Measurements from ENCODE around the gene DDX60. TPM values are rescaled to one million over a fixed set of nuclear protein-coding genes. Genes with fewer than 3 reads are reported as not detected.
A peak's percentile ranks its signal among the peaks of the same experiment; 100 is the strongest.

DDX60 gene
- total RNA-seq, 1 experiment from 2014 or later: 4.7 TPM

DNA sequence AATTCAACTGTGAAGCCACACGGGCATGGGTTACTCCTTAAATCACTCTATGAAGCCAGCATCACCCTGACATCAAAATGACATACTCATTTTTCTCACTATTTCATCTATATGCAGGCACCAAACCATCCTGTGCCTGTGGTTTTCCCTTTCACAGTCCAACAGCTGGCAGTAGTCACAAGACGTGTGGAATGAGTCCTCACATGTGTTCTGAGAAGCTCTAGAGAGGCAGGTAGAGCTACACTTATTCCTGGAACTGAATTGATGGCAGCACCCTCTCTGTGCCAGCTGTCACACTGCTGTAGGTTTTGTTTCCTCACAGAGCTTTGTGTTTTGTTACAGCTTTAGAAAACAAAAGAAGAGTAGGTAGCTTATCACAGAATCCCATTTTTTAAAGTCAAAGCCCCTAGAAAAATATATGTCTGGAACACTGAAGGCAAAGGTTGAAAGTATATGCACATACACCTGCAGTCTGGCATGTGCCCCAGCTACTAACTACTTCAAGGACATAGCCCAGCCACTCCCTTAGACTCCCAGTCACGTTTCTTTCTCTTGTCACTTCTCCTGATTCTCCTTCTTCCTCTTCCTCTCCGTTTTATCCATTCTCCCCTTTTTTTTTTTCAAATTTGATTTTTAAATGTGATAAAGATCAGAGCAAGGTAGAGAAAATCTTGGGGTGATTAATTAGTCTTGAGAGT is 119.1 kb downstream of the DDX60 start:
- Mint-ChIP-seq H3K27me3 (ENCODE audit: insufficient read depth, unreplicated experiment) (no peaks in the 10 kb centered on the region), H3K4me1 (ENCODE audit: insufficient read depth, unreplicated experiment) (no peaks in the 10 kb centered on the region), H3K4me3 (ENCODE audit: unreplicated experiment) (no peak overlapping the region), H3K9me3 (ENCODE audit: unreplicated experiment) (peaks cover 15% of the 10 kb centered on the region), H3K27ac (ENCODE audit: low read depth, unreplicated experiment) (no peak overlapping the region), H3K36me3 (ENCODE audit: insufficient read depth, unreplicated experiment) (no peaks in the 10 kb centered on the region)
- TF ChIP-seq, protein P1, sequence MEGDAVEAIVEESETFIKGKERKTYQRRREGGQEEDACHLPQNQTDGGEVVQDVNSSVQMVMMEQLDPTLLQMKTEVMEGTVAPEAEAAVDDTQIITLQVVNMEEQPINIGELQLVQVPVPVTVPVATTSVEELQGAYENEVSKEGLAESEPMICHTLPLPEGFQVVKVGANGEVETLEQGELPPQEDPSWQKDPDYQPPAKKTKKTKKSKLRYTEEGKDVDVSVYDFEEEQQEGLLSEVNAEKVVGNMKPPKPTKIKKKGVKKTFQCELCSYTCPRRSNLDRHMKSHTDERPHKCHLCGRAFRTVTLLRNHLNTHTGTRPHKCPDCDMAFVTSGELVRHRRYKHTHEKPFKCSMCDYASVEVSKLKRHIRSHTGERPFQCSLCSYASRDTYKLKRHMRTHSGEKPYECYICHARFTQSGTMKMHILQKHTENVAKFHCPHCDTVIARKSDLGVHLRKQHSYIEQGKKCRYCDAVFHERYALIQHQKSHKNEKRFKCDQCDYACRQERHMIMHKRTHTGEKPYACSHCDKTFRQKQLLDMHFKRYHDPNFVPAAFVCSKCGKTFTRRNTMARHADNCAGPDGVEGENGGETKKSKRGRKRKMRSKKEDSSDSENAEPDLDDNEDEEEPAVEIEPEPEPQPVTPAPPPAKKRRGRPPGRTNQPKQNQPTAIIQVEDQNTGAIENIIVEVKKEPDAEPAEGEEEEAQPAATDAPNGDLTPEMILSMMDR (IDR thresholded peaks at IDR 0.05; ENCODE audit: unreplicated experiment): no peak
- intact Hi-C loops (cut with micrococcal nuclease): no loop called here
- ChIA-PET POLR2A (interaction anchor here (0.7 kb wide), 1 partner anchor 9 kb away, joined by 3 read pairs; no protein-coding TSS in a partner anchor), CTCF (interaction anchor here (0.6 to 1.6 kb wide), 4 partner anchors 16 to 1286 kb away, joined by 3 to 6 read pairs (median 3); no protein-coding TSS in a partner anchor)
- no peak for DNase-seq (ENCODE audit: unreplicated experiment)
- BruUV-seq (replicated peaks): no TSS peak

DNA sequence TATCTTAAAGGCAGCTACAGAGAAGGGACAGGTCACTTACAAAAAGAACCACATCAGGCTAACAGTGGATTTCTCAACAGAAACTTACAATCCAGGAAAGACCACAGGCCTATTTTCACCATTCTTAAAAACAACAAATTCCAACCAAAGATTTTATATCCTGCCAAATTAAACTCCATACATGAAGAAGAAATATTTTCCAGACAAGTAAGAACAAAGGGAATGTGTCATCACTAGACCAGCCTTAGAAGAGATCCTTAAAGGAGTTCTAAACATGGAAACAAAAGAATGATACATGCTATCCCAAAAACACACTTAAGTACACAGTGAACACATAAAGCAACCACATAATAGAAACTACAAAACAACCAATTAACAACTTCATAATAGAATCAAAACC is 120.6 kb downstream of the DDX60 start:
- intact Hi-C loops (cut with micrococcal nuclease): no loop called here
- Mint-ChIP-seq H3K36me3 (ENCODE audit: insufficient read depth, unreplicated experiment) (no peaks in the 10 kb centered on the region), H3K4me3 (ENCODE audit: unreplicated experiment) (no peak overlapping the region), H3K4me1 (ENCODE audit: insufficient read depth, unreplicated experiment) (no peaks in the 10 kb centered on the region), H3K27me3 (ENCODE audit: insufficient read depth, unreplicated experiment) (no peaks in the 10 kb centered on the region), H3K27ac (ENCODE audit: low read depth, unreplicated experiment) (peak overlapping the region; percentile 60), H3K9me3 (ENCODE audit: unreplicated experiment) (peaks cover 7% of the 10 kb centered on the region)
- TF ChIP-seq, protein P1 (IDR thresholded peaks at IDR 0.05; ENCODE audit: unreplicated experiment): no peak
- DNase-seq (ENCODE audit: unreplicated experiment): no peak
- CTCF ChIA-PET: interaction anchor here (1.6 kb wide), 1 partner anchor 14 kb away, joined by 6 read pairs; no protein-coding TSS in a partner anchor
- POLR2A ChIA-PET: no interaction called here
- no TSS peak for BruUV-seq (replicated peaks)

DNA sequence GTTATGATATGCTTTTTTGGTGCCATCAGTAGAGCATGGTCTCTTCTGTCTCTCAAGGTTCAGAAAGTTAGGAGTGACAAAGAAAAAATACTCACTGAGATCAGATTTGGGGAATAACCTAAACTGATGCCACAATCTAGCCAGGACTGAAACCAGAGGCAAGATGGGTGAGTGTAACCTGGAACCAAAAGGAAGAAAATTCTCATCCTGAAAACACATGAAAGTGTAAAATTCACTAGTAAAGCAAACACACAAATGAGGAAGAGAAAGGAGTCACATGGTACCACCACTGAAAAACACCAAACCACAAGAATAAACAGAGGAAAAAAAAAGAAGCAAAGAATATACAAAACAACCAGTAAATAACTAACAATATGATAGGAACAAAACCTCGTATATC is 129.8 kb downstream of the DDX60 start:
- POLR2A ChIA-PET: no interaction called here
- Mint-ChIP-seq H3K4me3 (ENCODE audit: unreplicated experiment) (no peak overlapping the region), H3K27me3 (ENCODE audit: insufficient read depth, unreplicated experiment) (no peaks in the 10 kb centered on the region), H3K9me3 (ENCODE audit: unreplicated experiment) (no peaks in the 10 kb centered on the region), H3K4me1 (ENCODE audit: insufficient read depth, unreplicated experiment) (no peaks in the 10 kb centered on the region), H3K36me3 (ENCODE audit: insufficient read depth, unreplicated experiment) (no peaks in the 10 kb centered on the region), H3K27ac (ENCODE audit: low read depth, unreplicated experiment) (no peak overlapping the region)
- no TSS peak for BruUV-seq (replicated peaks)
- TF ChIP-seq, protein P1 (IDR thresholded peaks at IDR 0.05; ENCODE audit: unreplicated experiment): no peak
- CTCF ChIA-PET: no interaction called here
- no peak for DNase-seq (ENCODE audit: unreplicated experiment)
- intact Hi-C loops (cut with micrococcal nuclease): loop anchor here (10.0 kb wide), 1 partner anchor 296 kb away; the partner anchor contains the start of gene DDX60L

DNA sequence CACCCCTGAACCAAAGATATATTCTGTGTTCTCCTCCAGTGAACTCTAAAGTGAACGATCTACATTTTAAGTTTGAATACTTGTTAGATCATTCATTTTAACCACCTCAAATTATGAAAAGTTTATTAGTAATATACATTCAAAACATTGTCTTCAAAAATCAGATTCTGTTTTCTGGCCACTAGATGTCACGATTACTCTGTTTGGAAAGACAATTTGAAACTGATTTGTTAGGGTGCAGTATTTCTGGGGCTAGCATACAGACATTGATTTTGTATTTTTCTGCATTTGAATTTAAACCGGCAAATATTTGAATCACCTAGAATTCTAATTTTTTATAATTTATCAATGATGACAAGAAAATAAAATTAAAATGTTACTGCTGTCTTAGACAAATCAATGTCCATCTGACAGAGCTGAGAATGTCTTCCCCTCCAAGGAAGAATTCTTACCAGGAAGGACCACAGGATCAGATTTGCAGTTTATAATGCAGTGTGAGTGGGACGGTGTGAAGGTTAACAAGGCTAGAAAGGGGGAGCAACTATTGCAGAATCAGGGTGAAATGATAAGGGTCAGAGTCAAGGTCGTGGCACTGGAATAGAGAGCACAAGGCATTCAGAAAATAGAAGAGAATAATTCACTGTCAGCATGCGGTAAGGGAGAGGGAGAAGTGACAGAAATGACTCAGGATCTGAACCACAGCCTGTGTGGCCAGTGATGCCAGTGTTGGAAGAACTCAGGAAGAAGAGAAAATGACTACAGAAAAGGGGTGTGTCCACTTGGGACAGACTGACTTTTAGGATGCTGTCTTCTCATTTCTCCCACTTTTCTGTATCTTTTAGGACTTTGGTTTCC is 134.6 kb downstream of the DDX60 start:
- peak overlapping the region; percentile 4 for H3K27ac Mint-ChIP-seq (ENCODE audit: low read depth, unreplicated experiment)

More for the DNA sequence above, 134.6 kb downstream of the DDX60 start:
- ChIA-PET CTCF (interaction anchor here (0.6 to 2.5 kb wide), 5 partner anchors 15 to 739 kb away, joined by 3 to 13 read pairs (median 6); no protein-coding TSS in a partner anchor), POLR2A (interaction anchor here (0.6 kb wide), 1 partner anchor 885 kb away, joined by 3 read pairs; no protein-coding TSS in a partner anchor)
- Mint-ChIP-seq H3K9me3 (ENCODE audit: unreplicated experiment) (no peaks in the 10 kb centered on the region), H3K27me3 (ENCODE audit: insufficient read depth, unreplicated experiment) (no peaks in the 10 kb centered on the region), H3K36me3 (ENCODE audit: insufficient read depth, unreplicated experiment) (no peaks in the 10 kb centered on the region), H3K4me1 (ENCODE audit: insufficient read depth, unreplicated experiment) (no peaks in the 10 kb centered on the region), H3K4me3 (ENCODE audit: unreplicated experiment) (no peak overlapping the region)
- BruUV-seq (replicated peaks): no TSS peak
- intact Hi-C loops (cut with micrococcal nuclease): loop anchor here (1.0 to 10.0 kb wide), 8 partner anchors 301 to 1303 kb away; partner anchors contain the start of gene DDX60L
- TF ChIP-seq, protein P1 (IDR thresholded peaks at IDR 0.05; ENCODE audit: unreplicated experiment): peak; percentile 66
- DNase-seq (ENCODE audit: unreplicated experiment): peak; percentile 50
